Mesendoderm (in vitro differentiated cells): ENCODE measurements around the gene EPHA5.

ENCODE experiments used
- DNase-seq: peaks from one replicate; pipeline ENCODE4 v3.0.0; 2013
- H2AK5ac ChIP-seq: 2 replicates; pipeline ENCODE4 v1.6.1; 2013; ENCODE audit warnings: low read length, inconsistent platforms
- H2BK120ac ChIP-seq: 2 replicates; pipeline ENCODE4 v1.6.1; 2013; ENCODE audit warnings: low read depth, mild to moderate bottlenecking, low read length, moderate library complexity, mixed read lengths
- H2BK15ac ChIP-seq: replicated peaks from 2 replicates; pipeline ENCODE4 v1.6.1; 2013; ENCODE audit warnings: low read depth, mild to moderate bottlenecking, moderate library complexity
- H2BK5ac ChIP-seq: 2 replicates; pipeline ENCODE4 v1.6.1; 2013; ENCODE audit warnings: low read length, inconsistent platforms
- H3K18ac ChIP-seq: 2 replicates; pipeline ENCODE4 v1.6.1; 2013; ENCODE audit warnings: mild to moderate bottlenecking, low read length, mixed read lengths
- H3K23ac ChIP-seq: one replicate; pipeline ENCODE4 v1.6.1; 2013; ENCODE audit warnings: low read length
- H3K27ac ChIP-seq: 2 replicates; pipeline ENCODE4 v1.5.1; 2013; ENCODE audit warnings: low read depth, mild to moderate bottlenecking, inconsistent platforms, low read length, moderate library complexity
- H3K27me3 ChIP-seq: 2 replicates; pipeline ENCODE4 v1.6.1; 2013; ENCODE audit warnings: low read length, control low read depth, mild to moderate bottlenecking, inconsistent platforms; ENCODE audit not compliant: insufficient read depth, poor library complexity
- H3K36me3 ChIP-seq: 2 replicates; pipeline ENCODE4 v1.6.1; 2013; ENCODE audit warnings: low read length, inconsistent platforms; ENCODE audit not compliant: control insufficient read depth, insufficient read depth
- H3K4ac ChIP-seq: one replicate; pipeline ENCODE4 v1.6.1; 2013; ENCODE audit warnings: low read depth, mild to moderate bottlenecking, low read length, moderate library complexity
- H3K4me1 ChIP-seq: 2 replicates; pipeline ENCODE4 v1.6.1; 2013; ENCODE audit warnings: low read depth, low read length, inconsistent platforms; ENCODE audit not compliant: control insufficient read depth
- H3K4me2 ChIP-seq: 2 replicates; pipeline ENCODE4 v1.6.1; 2013; ENCODE audit warnings: low read length
- H3K4me3 ChIP-seq: 2 replicates; pipeline ENCODE4 v1.5.1; 2013; ENCODE audit warnings: mild to moderate bottlenecking, low read length
- H3K56ac ChIP-seq: one replicate; pipeline ENCODE4 v1.6.1; 2013; ENCODE audit warnings: low read length
- H3K79me1 ChIP-seq: 2 replicates; pipeline ENCODE4 v1.6.1; 2013; ENCODE audit warnings: low read length, inconsistent platforms
- H3K79me2 ChIP-seq: 2 replicates; pipeline ENCODE4 v1.6.1; 2013; ENCODE audit warnings: mild to moderate bottlenecking, low read length; ENCODE audit not compliant: control insufficient read depth, insufficient read depth
- H3K9ac ChIP-seq: 2 replicates; pipeline ENCODE4 v1.6.1; 2013; ENCODE audit warnings: low read length, inconsistent platforms
- H4K5ac ChIP-seq: one replicate; pipeline ENCODE4 v1.6.1; 2013; ENCODE audit warnings: low read length
- H4K8ac ChIP-seq: one replicate; pipeline ENCODE4 v1.6.1; 2013; ENCODE audit warnings: low read depth, mild to moderate bottlenecking, control low read depth, low read length, moderate library complexity
- WGBS: extraction: QIAGEN DNeasy Blood & Tissue Kit; methylation state at CpG from one replicate; pipeline ENCODE4 v1.1.7; 2013; ENCODE audit warnings: low lambda C conversion rate, missing lambda C conversion rate; ENCODE audit not compliant: insufficient coverage; ENCODE audit errors: extremely low coverage; 5-methylcytosine and 5-hydroxymethylcytosine counted together

EPHA5 gene

GRCh38 chr4:65296246-65296645 lies 374.0 kb downstream of the EPHA5 start:
- DNase-seq: no peak
- Histone ChIP-seq H2BK15ac (no peak overlapping the region), H3K27ac (no peak overlapping the region), H4K8ac (no peak overlapping the region), H2AK5ac (no peak overlapping the region), H3K27me3 (no peaks in the 10 kb centered on the region), H3K4ac (no peak overlapping the region), H3K9ac (no peak overlapping the region), H3K4me1 (no peaks in the 10 kb centered on the region), H3K18ac (no peak overlapping the region), H2BK5ac (no peak overlapping the region), H4K5ac (no peak overlapping the region), H3K36me3 (no peaks in the 10 kb centered on the region), H3K56ac (no peak overlapping the region), H3K79me1 (no peaks in the 10 kb centered on the region), H3K4me2 (no peak overlapping the region), H3K79me2 (no peaks in the 10 kb centered on the region), H3K4me3 (no peak overlapping the region), H3K23ac (no peak overlapping the region), H2BK120ac (no peak overlapping the region)
- no CpG with 5 or more reads among the region's 4 CpGs for WGBS

DNA sequence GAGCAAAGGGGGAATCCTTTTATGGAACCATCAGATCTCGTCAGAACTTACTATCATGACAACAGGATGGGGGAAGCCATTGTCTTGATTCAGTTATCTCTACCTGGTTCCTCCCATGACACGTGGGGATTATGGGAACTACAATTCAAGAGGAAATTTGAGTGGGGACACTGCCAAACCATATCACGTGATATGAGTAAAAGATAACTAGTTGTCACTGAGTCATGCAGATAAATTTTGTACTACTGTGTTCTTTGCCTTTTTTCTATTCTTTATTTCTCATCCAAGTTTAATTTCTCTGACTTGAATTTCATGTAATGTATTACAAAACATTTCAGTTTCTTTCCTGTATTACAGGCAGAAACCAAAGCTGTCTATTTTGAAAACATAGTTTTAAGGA lies 383.2 kb downstream of the EPHA5 start:
- H3K4me2 ChIP-seq: no peak overlapping the region
- no peak overlapping the region for H2BK120ac ChIP-seq
- no peak overlapping the region for H3K27ac ChIP-seq
- H2AK5ac ChIP-seq: no peak overlapping the region
- H2BK15ac ChIP-seq: no peak overlapping the region
- no peaks in the 10 kb centered on the region for H3K36me3 ChIP-seq
- no peaks in the 10 kb centered on the region for H3K79me2 ChIP-seq
- H3K56ac ChIP-seq: no peak overlapping the region
- no peak overlapping the region for H3K18ac ChIP-seq
- H2BK5ac ChIP-seq: no peak overlapping the region
- no peak for DNase-seq
- no peak overlapping the region for H3K4ac ChIP-seq
- H4K8ac ChIP-seq: no peak overlapping the region
- no peak overlapping the region for H3K4me3 ChIP-seq
- H3K79me1 ChIP-seq: no peaks in the 10 kb centered on the region
- no peak overlapping the region for H3K9ac ChIP-seq
- no peak overlapping the region for H3K23ac ChIP-seq
- no peaks in the 10 kb centered on the region for H3K27me3 ChIP-seq
- no peak overlapping the region for H4K5ac ChIP-seq
- WGBS: no CpG with 5 or more reads among the region's 3 CpGs
- no peaks in the 10 kb centered on the region for H3K4me1 ChIP-seq
